Upper lobe of left lung (tissue), 6 donors: Measurements from ENCODE around the gene C19orf25. TPM values are rescaled to one million over a fixed set of nuclear protein-coding genes. Genes with fewer than 3 reads are reported as not detected.

Experiments
- ATAC-seq, 2 donors: fragments of 200-7000 bp; cut with Tn5 transposase; one replicate each; pipeline ENCODE4 v1.9.1; 2022; ENCODE audit warnings: mild to moderate bottlenecking in 2 of 2, moderate library complexity in 2 of 2; ENCODE audit not compliant: low FRiP score in 2 of 2
- DNase-seq, 2 donors: peaks; one replicate each; pipeline ENCODE4 v3.0.0-alpha.2; 2019 to 2020
- H3K27ac ChIP-seq, 4 donors: fragments of 200-600 bp; sonication (generic); one replicate each; pipeline ENCODE4 v1.5.1; 2016 to 2019
- H3K27me3 ChIP-seq, 4 donors: fragments of 200-600 bp; sonication (generic); one replicate each; pipeline ENCODE4 v1.5.1; 2017 to 2019
- H3K36me3 ChIP-seq, 4 donors: fragments of 200-600 bp; sonication (generic); one replicate each; pipeline ENCODE4 v1.5.1; 2016 to 2019
- H3K4me1 ChIP-seq, 4 donors: fragments of 200-600 bp; sonication (generic); one replicate each; pipeline ENCODE4 v1.5.1; 2018 to 2019
- H3K4me3 ChIP-seq, 4 donors: fragments of 200-600 bp; sonication (generic); one replicate each; pipeline ENCODE4 v1.5.1; 2017 to 2019; ENCODE audit warnings: mild to moderate bottlenecking in 2 of 4, moderate library complexity in 1 of 4
- H3K9me3 ChIP-seq, 4 donors: fragments of 200-600 bp; sonication (generic); one replicate each; pipeline ENCODE4 v1.5.1; 2018 to 2019
- CTCF ChIP-seq, 6 experiments: fragments of 450-650 bp in 4 of 6; fragments of 200-600 bp in 2 of 6; sonication (generic) in 2 of 6; IDR thresholded peaks; one replicate each; pipeline ENCODE4 v1.5.1; 2016 to 2019; ENCODE audit warnings: antibody characterized with exemption in 6 of 6
- EP300 ChIP-seq, 4 donors: sonication (generic); formaldehyde crosslinking; IDR thresholded peaks; one replicate each; pipeline ENCODE4 v1.5.1; 2017; ENCODE audit warnings: antibody characterized with exemption in 4 of 4, control low read depth in 2 of 4
- POLR2A ChIP-seq, 4 donors: fragments of 450-650 bp; IDR thresholded peaks; one replicate each; pipeline ENCODE4 v1.5.1; 2016 to 2017; ENCODE audit warnings: antibody characterized with exemption in 4 of 4, mild to moderate bottlenecking in 2 of 4
- POLR2AphosphoS5 ChIP-seq, 2 donors: sonication (generic); formaldehyde crosslinking; IDR thresholded peaks; one replicate each; pipeline ENCODE4 v1.5.1; 2017; ENCODE audit warnings: antibody characterized with exemption in 2 of 2
- WGBS, 2 donors: methylation state at CpG; one replicate each; pipeline ENCODE4 v1.1.5; 2017 to 2018; 5-methylcytosine and 5-hydroxymethylcytosine counted together
- total RNA-seq, 6 donors: library from RNA; depleted of rRNA in 4 of 6; stranded (reverse); fragments of >200 nt in 4 of 6; gene quantifications; one replicate each; pipeline versions ENCODE4 v1.1.0 to v1.2.1, GENCODE V29; 2016 to 2021
- donor health status: DM: no; HTN: no; CAD: no; lungs with moderate emphysema.
- donor health status: DM: no; HTN: yes; CAD: no; lungs with severe emphysema.

Gene C19orf25
- total RNA-seq, 6 donors from 2014 or later: 27.2 to 82.8 (median 37.5) TPM

GRCh38 chr19:1465191-1466016 is 13.6 kb downstream of the C19orf25 start:
- peaks cover 4 to 56% (median 41%) of the 10 kb centered on the region in 4 donors for H3K27me3 ChIP-seq
- WGBS, 2 donors: 32% methylated on average over 42 of the region's 83 CpGs; no CpG with 5 or more reads in 1 of the 2 donors
- peak overlapping the region in 1 of 4 donors; percentile 20 for H3K4me3 ChIP-seq
- H3K36me3 ChIP-seq: peaks cover 0 to 9% (median 3%) of the 10 kb centered on the region in 4 donors
- no peak overlapping the region for H3K27ac ChIP-seq
- DNase-seq (peak; percentile 39 to 88), ATAC-seq (peak in 1 of 2 donors; percentile 34)
- H3K4me1 ChIP-seq: peaks cover 43 to 56% (median 50%) of the 10 kb centered on the region in 4 donors
- TF ChIP-seq POLR2AphosphoS5 (IDR thresholded peaks at IDR 0.05) (no peak), CTCF (IDR thresholded peaks at IDR 0.05) (peak in 5 of 6 experiments; percentile 28 to 72 (median 51))
- H3K9me3 ChIP-seq: no peaks in the 10 kb centered on the region

GRCh38 chr19:1461862-1462261 is 17.2 kb downstream of the C19orf25 start:
- WGBS, 2 donors: 93% methylated on average over 23 to 24 of the region's 24 CpGs
- H3K36me3 ChIP-seq: peaks cover 0 to 11% (median 4%) of the 10 kb centered on the region in 4 donors
- no peak for ATAC-seq
- no peak overlapping the region for H3K4me3 ChIP-seq
- TF ChIP-seq CTCF (IDR thresholded peaks at IDR 0.05) (no peak), POLR2AphosphoS5 (IDR thresholded peaks at IDR 0.05) (no peak), EP300 (IDR thresholded peaks at IDR 0.05) (no peak), POLR2A (IDR thresholded peaks at IDR 0.05) (no peak)
- peaks cover 13 to 25% (median 18%) of the 10 kb centered on the region in 4 donors for H3K4me1 ChIP-seq
- no peaks in the 10 kb centered on the region for H3K9me3 ChIP-seq
- H3K27ac ChIP-seq: no peak overlapping the region
- H3K27me3 ChIP-seq: peaks cover 0 to 29% (median 18%) of the 10 kb centered on the region in 4 donors
- peak in 1 of 2 donors; percentile 81 for DNase-seq

DNA sequence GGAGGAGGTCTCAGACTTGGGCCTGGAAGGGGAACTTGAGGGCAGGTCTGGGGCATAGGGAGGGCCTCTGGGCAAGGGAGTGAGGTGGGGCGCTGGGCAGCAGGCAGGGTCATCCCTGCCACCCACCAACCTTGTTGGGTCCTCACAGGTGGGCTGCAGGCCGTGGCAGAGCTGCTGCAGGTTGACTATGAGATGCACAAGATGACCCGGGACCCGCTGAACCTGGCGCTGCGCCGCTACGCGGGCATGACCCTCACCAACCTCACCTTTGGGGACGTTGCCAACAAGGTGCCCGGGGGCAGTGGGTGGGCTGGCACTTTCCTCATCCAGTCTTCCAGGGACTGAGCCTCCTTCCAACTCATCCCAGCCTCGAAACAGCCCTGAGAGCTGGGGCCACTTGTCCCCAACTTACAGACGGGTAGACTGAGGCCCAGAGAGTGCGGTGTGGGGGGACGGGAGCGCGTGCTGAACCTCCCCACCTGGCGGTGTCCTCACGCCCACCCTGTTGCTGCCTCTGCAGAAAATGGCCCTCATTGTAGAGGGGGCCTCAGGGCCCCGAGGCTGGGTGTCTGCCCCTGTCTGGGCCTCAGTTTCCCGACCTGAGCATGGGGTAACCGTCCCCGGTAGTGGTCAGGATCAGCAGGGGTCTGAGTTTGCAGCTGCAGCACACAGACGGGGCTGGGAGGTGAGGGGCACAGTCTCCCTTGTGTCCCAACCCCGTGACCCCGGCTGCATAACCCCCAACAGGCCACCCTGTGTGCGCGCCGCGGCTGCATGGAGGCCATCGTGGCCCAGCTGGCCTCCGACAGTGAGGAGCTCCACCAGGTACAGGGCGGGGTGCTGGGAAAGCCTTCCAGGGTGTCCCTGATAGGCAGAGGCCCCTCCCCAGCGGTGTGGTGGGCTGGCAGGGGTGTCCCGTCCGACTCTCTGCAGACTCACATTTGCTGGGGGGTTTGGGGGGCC is 18.7 kb downstream of the C19orf25 start:
- peaks cover 3 to 29% (median 17%) of the 10 kb centered on the region in 4 donors for H3K27me3 ChIP-seq
- WGBS, 2 donors: 94 to 98% methylated on average over 10 to 34 of the region's 36 CpGs

DNA sequence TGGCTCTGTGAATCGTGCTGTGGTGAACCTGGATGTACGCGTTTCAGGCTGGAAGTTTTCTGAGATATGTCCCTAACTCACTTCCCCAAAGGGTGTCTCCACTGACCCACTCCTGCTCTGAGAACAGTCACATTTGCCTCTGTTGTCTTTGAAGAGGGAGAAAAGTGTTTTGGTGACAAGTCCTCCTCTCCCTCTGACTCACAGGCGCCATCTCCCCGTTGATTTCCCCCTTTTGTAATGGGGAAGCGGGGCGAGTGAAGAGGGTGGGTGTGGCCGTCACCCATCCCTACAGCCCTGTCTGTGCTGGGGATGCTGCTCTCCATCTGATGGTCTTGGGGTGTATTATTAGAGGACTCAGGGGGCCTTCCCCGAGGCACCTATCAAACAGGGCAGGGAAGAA is 19.5 kb downstream of the C19orf25 start:
- Histone ChIP-seq H3K4me3 (no peak overlapping the region), H3K4me1 (peaks cover 8 to 25% (median 16%) of the 10 kb centered on the region in 4 donors), H3K27me3 (peaks cover 3 to 30% (median 18%) of the 10 kb centered on the region in 4 donors), H3K27ac (no peak overlapping the region), H3K36me3 (peaks cover 0 to 11% (median 4%) of the 10 kb centered on the region in 4 donors), H3K9me3 (no peaks in the 10 kb centered on the region)
- DNase-seq (no peak), ATAC-seq (no peak)
- 60 to 80% methylated on average over 8 to 9 of the region's 9 CpGs for WGBS, 2 donors
- no peak for TF ChIP-seq EP300 (IDR thresholded peaks at IDR 0.05)
- TF ChIP-seq POLR2A (IDR thresholded peaks at IDR 0.05): no peak
- no peak for TF ChIP-seq CTCF (IDR thresholded peaks at IDR 0.05)
- no peak for TF ChIP-seq POLR2AphosphoS5 (IDR thresholded peaks at IDR 0.05)

More for the DNA sequence above, 18.7 kb downstream of the C19orf25 start:
- peaks cover 0 to 11% (median 4%) of the 10 kb centered on the region in 4 donors for H3K36me3 ChIP-seq
- no peak overlapping the region for H3K4me3 ChIP-seq
- ATAC-seq: no peak
- no peak overlapping the region for H3K27ac ChIP-seq
- H3K9me3 ChIP-seq: no peaks in the 10 kb centered on the region
- H3K4me1 ChIP-seq: peaks cover 4 to 25% (median 14%) of the 10 kb centered on the region in 4 donors
- TF ChIP-seq POLR2A (IDR thresholded peaks at IDR 0.05): no peak
- no peak for TF ChIP-seq CTCF (IDR thresholded peaks at IDR 0.05)
- TF ChIP-seq POLR2AphosphoS5 (IDR thresholded peaks at IDR 0.05): no peak
- TF ChIP-seq EP300 (IDR thresholded peaks at IDR 0.05): no peak
- DNase-seq: peak in 1 of 2 donors; percentile 81
